ENCODE results near the gene VPS26A.

VPS26A gene

GRCh38 chr10:69179089-69179742 lies 55.2 kb downstream of the VPS26A start:
- peak; percentile 10 for DNase-seq (ENCODE audit: low read depth)

- peak; percentile 75 for DNase-seq (ENCODE audit: low read depth)
Measured at GRCh38 chr10:69179743-69180524, 56.0 kb downstream of the VPS26A start, which contains the start of gene SUPV3L1. TSS of gene SUPV3L1 (plus strand) at chr10:69180234. CDS start at chr10:69180292, 58 bp downstream.

GRCh38 chr10:69180525-69181204 lies 56.7 kb downstream of the VPS26A start:
- DNase-seq (ENCODE audit: low read depth): no peak

GRCh38 chr10:69181433-69181832 lies 57.5 kb downstream of the VPS26A start:
- no peak for DNase-seq (ENCODE audit: low read depth)

- no peak for DNase-seq (ENCODE audit: low read depth)
Measured at GRCh38 chr10:69182005-69182404, 58.0 kb downstream of the VPS26A start.

GRCh38 chr10:69186524-69186923 lies 62.5 kb downstream of the VPS26A start:
- no peak for DNase-seq (ENCODE audit: low read depth)

- no peak for DNase-seq (ENCODE audit: low read depth)
Measured at GRCh38 chr10:69201045-69201444, 77.1 kb downstream of the VPS26A start.

- no peak for DNase-seq (ENCODE audit: low read depth)
Measured at GRCh38 chr10:69202332-69202731, 78.4 kb downstream of the VPS26A start.

- no peak for DNase-seq (ENCODE audit: low read depth)
Measured at GRCh38 chr10:69208761-69209160, 84.8 kb downstream of the VPS26A start.

GRCh38 chr10:69209787-69210484 lies 86.0 kb downstream of the VPS26A start:
- no peak for DNase-seq (ENCODE audit: low read depth)

GRCh38 chr10:69211104-69211503 lies 87.1 kb downstream of the VPS26A start:
- no peak for DNase-seq (ENCODE audit: low read depth)

GRCh38 chr10:69211524-69211923 lies 87.5 kb downstream of the VPS26A start:
- DNase-seq (ENCODE audit: low read depth): no peak

- DNase-seq (ENCODE audit: low read depth): no peak
Measured at GRCh38 chr10:69213591-69214311, 89.8 kb downstream of the VPS26A start.

GRCh38 chr10:69214666-69215131 lies 90.7 kb downstream of the VPS26A start:
- no peak for DNase-seq (ENCODE audit: low read depth)

GRCh38 chr10:69215405-69216171 lies 91.6 kb downstream of the VPS26A start:
- DNase-seq (ENCODE audit: low read depth): no peak

- DNase-seq (ENCODE audit: low read depth): no peak
Measured at GRCh38 chr10:69216577-69217118, 92.7 kb downstream of the VPS26A start.

- no peak for DNase-seq (ENCODE audit: low read depth)
Measured at GRCh38 chr10:69217119-69217754, 93.3 kb downstream of the VPS26A start.

GRCh38 chr10:69218831-69219230 lies 94.9 kb downstream of the VPS26A start:
- DNase-seq (ENCODE audit: low read depth): no peak

GRCh38 chr10:69220041-69220451 lies 96.1 kb downstream of the VPS26A start, which contains the start of gene HKDC1:
TSS of gene HKDC1 (plus strand) at chr10:69220332. CDS start at chr10:69220436, 104 bp downstream.
- DNase-seq (ENCODE audit: low read depth): no peak

- no peak for DNase-seq (ENCODE audit: low read depth)
Measured at GRCh38 chr10:69220507-69220906, 96.5 kb downstream of the VPS26A start.

Data from stimulated activated CD8-positive, alpha-beta memory T cell treated with anti-CD3 and anti-CD28 coated beads, Interleukin-12 subunit alpha, Interleukin-12 subunit beta, amount 100 ng/mL, for 4 hours (primary cell).